Nephron (organoid): ENCODE measurements around the gene DSTN.

Source experiments
- H3K27ac Mint-ChIP-seq, 3 experiments: 2 replicates each; pipeline ENCODE4 v1.8.0; 2020; ENCODE audit warnings: mixed read lengths in 3 of 3, mild to moderate bottlenecking in 2 of 3, moderate library complexity in 1 of 3
- H3K27me3 Mint-ChIP-seq: 2 replicates; pipeline ENCODE4 v1.8.0; 2021; ENCODE audit warnings: low read depth, mild to moderate bottlenecking, moderate library complexity, mixed read lengths
- H3K36me3 Mint-ChIP-seq: 2 replicates; pipeline ENCODE4 v1.8.0; 2020; ENCODE audit warnings: low read depth, mixed read lengths
- H3K4me1 Mint-ChIP-seq: 2 replicates; pipeline ENCODE4 v1.8.0; 2020; ENCODE audit warnings: mixed read lengths
- H3K4me3 Mint-ChIP-seq, 3 experiments: 2 replicates each; pipeline ENCODE4 v1.8.0; 2020; ENCODE audit warnings: mild to moderate bottlenecking in 3 of 3, mixed read lengths in 3 of 3, moderate library complexity in 2 of 3
- H3K9me3 Mint-ChIP-seq: 2 replicates; pipeline ENCODE4 v1.8.0; 2020; ENCODE audit warnings: mixed read lengths
- TF ChIP-seq, protein P1 (sequence below), 3 experiments: fragments of 200-600 bp; sonication (generic); IDR thresholded peaks; one replicate each; pipeline ENCODE4 v1.5.0; 2021; ENCODE audit warnings: antibody characterized with exemption in 3 of 3; ENCODE audit not compliant: unreplicated experiment in 3 of 3

DSTN gene

DNA sequence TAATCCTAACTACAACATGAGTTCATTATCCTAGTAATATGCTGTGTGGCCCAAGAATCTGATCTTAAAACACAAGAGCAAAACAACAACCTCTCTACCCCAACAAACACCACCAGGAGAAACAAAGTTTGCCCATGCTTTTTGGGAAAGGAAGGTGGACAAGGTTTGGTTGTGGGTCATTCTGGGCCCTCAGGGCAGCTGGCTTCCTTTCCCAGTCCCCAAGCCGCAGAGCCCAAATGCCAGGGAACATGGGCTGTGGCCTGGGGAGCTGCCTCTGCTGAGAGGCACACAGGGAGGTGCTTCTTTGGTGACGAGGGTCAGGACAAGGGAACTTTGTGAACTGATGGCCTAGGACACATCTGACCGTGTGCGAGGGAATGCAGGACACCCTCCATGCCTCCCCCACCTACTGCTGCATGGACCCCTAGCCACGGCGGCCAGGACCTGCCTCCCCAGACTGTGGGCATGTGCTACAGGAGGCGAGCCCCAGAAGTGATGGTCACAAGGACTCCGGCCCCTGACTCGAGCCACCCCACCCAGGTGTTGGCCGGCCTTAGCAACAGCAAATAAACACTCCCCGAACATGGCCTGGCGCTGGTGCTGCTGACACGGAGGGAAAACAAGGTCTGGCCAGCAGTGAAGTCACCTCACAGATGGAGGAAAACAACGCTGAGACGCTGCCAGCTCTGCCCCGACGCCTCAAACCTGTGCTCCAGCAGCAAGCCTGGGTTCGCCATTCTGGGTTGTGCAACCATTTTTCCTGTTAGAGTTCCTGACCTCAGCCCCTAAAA, 56.5 kb downstream of the DSTN start:
- TF ChIP-seq, protein P1, sequence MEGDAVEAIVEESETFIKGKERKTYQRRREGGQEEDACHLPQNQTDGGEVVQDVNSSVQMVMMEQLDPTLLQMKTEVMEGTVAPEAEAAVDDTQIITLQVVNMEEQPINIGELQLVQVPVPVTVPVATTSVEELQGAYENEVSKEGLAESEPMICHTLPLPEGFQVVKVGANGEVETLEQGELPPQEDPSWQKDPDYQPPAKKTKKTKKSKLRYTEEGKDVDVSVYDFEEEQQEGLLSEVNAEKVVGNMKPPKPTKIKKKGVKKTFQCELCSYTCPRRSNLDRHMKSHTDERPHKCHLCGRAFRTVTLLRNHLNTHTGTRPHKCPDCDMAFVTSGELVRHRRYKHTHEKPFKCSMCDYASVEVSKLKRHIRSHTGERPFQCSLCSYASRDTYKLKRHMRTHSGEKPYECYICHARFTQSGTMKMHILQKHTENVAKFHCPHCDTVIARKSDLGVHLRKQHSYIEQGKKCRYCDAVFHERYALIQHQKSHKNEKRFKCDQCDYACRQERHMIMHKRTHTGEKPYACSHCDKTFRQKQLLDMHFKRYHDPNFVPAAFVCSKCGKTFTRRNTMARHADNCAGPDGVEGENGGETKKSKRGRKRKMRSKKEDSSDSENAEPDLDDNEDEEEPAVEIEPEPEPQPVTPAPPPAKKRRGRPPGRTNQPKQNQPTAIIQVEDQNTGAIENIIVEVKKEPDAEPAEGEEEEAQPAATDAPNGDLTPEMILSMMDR (IDR thresholded peaks at IDR 0.05; ENCODE audit: unreplicated experiment in 3 of 3), result no peak

GRCh38 chr20:17627101-17627955, 57.5 kb downstream of the DSTN start:
- Mint-ChIP-seq H3K4me1 (no peaks in the 10 kb centered on the region), H3K9me3 (no peaks in the 10 kb centered on the region), H3K36me3 (peaks cover 50% of the 10 kb centered on the region), H3K4me3 (no peak overlapping the region), H3K27me3 (no peaks in the 10 kb centered on the region), H3K27ac (no peak overlapping the region)
- TF ChIP-seq, protein P1 (IDR thresholded peaks at IDR 0.05; ENCODE audit: unreplicated experiment in 3 of 3), result no peak

More for the DNA sequence above, 56.5 kb downstream of the DSTN start:
- H3K9me3 Mint-ChIP-seq, result no peaks in the 10 kb centered on the region
- H3K4me3 Mint-ChIP-seq, result no peak overlapping the region
- H3K27me3 Mint-ChIP-seq, result no peaks in the 10 kb centered on the region
- peaks cover 44% of the 10 kb centered on the region for H3K36me3 Mint-ChIP-seq
- no peaks in the 10 kb centered on the region for H3K4me1 Mint-ChIP-seq
- H3K27ac Mint-ChIP-seq, result peak overlapping the region in 1 of 3 experiments; percentile 37

- H3K36me3 Mint-ChIP-seq, result peaks cover 53% of the 10 kb centered on the region
- H3K4me3 Mint-ChIP-seq, result no peak overlapping the region
- TF ChIP-seq, protein P1 (IDR thresholded peaks at IDR 0.05; ENCODE audit: unreplicated experiment in 3 of 3), result no peak
- H3K9me3 Mint-ChIP-seq, result no peaks in the 10 kb centered on the region
- H3K4me1 Mint-ChIP-seq, result no peaks in the 10 kb centered on the region
- H3K27ac Mint-ChIP-seq, result peak overlapping the region in 1 of 3 experiments; percentile 13
- no peaks in the 10 kb centered on the region for H3K27me3 Mint-ChIP-seq
Measured at GRCh38 chr20:17628101-17628841, 58.4 kb downstream of the DSTN start.

DNA sequence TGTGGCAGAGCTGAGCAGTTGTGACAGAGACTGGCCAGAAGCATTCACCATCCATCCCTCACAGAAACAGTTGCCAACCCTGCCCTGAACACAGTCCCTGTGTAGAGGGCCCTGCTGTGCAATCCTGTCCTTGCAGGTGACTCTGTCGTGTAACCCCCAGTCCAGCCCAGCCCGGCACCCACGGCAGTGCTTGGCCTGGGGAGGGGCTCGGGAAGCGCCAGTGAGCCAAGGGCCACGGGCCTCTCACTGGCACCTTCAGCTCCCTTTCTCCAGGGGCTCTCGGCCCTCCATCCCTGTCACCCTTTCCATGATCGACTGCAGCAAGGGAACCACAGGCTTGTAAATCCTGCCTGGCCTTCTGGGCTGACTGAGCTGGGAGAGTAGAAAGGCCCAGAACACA, 59.1 kb downstream of the DSTN start:
- peaks cover 55% of the 10 kb centered on the region for H3K36me3 Mint-ChIP-seq
- H3K4me3 Mint-ChIP-seq, result no peak overlapping the region
- TF ChIP-seq, protein P1 (IDR thresholded peaks at IDR 0.05; ENCODE audit: unreplicated experiment in 3 of 3), result no peak
- H3K27me3 Mint-ChIP-seq, result no peaks in the 10 kb centered on the region
- H3K27ac Mint-ChIP-seq, result no peak overlapping the region
- H3K4me1 Mint-ChIP-seq, result peaks cover 7% of the 10 kb centered on the region
- no peaks in the 10 kb centered on the region for H3K9me3 Mint-ChIP-seq

DNA sequence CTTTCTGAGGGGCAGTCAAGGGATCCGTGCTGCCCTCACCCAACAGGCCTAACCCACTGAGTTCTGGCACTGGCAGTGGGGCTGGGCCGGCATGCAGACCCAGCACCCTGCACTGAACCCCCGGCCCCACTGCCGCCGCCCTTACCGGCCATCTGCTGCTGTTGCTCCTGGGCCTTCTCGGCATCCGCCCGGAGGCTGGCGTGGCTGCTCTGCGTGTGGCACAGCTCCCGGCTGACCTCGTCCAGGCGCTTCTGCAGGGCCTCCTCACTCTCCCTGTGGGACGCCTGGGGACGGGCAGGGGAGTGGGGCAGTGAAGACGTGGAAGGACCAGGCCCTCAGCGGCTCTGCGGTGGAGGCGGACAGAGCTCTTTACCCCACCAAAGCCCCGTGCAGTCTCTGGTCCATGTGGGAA, 59.8 kb downstream of the DSTN start:
- Mint-ChIP-seq H3K9me3 (no peaks in the 10 kb centered on the region), H3K4me3 (no peak overlapping the region), H3K4me1 (peaks cover 12% of the 10 kb centered on the region), H3K27ac (no peak overlapping the region), H3K27me3 (no peaks in the 10 kb centered on the region), H3K36me3 (peaks cover 51% of the 10 kb centered on the region)
- TF ChIP-seq, protein P1 (IDR thresholded peaks at IDR 0.05; ENCODE audit: unreplicated experiment in 3 of 3), result no peak
